Coronary artery (tissue), 2 donors: Measurements from ENCODE around the gene CCDC148.

ENCODE experiments used
- DNase-seq: peaks from one replicate; pipeline ENCODE4 v3.0.0-alpha.2; 2017; ENCODE audit warnings: low spot score
- H3K27ac ChIP-seq, 2 donors: fragments of 200-600 bp; sonication (generic); one replicate each; pipeline ENCODE4 v1.5.1; 2016 to 2019
- H3K4me3 ChIP-seq: fragments of 200-600 bp; sonication (generic); 2 replicates; pipeline ENCODE4 v1.5.1; 2016; ENCODE audit warnings: mild to moderate bottlenecking, moderate library complexity
- CTCF ChIP-seq: fragments of 200-600 bp; sonication (generic); IDR thresholded peaks from one replicate; pipeline ENCODE4 v1.5.1; 2019; ENCODE audit warnings: antibody characterized with exemption

Gene CCDC148

GRCh38 chr2:158153270-158154015 is 303.1 kb downstream of the CCDC148 start:
- TF ChIP-seq CTCF = no peak

GRCh38 chr2:158144914-158145625 is 311.5 kb downstream of the CCDC148 start:
- no peak for DNase-seq
- Histone ChIP-seq H3K27ac (no peak overlapping the region), H3K4me3 (no peak overlapping the region)
- TF ChIP-seq CTCF = no peak

More at GRCh38 chr2:158153270-158154015, 303.1 kb downstream of the CCDC148 start:
- Histone ChIP-seq H3K4me3 (no peak overlapping the region), H3K27ac (no peak overlapping the region)
- DNase-seq = no peak

- DNase-seq = no peak
- Histone ChIP-seq H3K4me3 (no peak overlapping the region), H3K27ac (no peak overlapping the region)
- TF ChIP-seq CTCF = no peak
Observed at GRCh38 chr2:158143703-158144360, 312.7 kb downstream of the CCDC148 start.

GRCh38 chr2:158142568-158143332 is 313.8 kb downstream of the CCDC148 start:
- no peak overlapping the region for H3K4me3 ChIP-seq
- no peak for DNase-seq
- no peak overlapping the region for H3K27ac ChIP-seq
- no peak for TF ChIP-seq CTCF

- no peak overlapping the region for H3K4me3 ChIP-seq
- no peak for DNase-seq
- H3K27ac ChIP-seq = no peak overlapping the region
- no peak for TF ChIP-seq CTCF
Observed at GRCh38 chr2:158142165-158142564, 314.4 kb downstream of the CCDC148 start.

- no peak for TF ChIP-seq CTCF
- DNase-seq = no peak
- H3K27ac ChIP-seq = no peak overlapping the region
- no peak overlapping the region for H3K4me3 ChIP-seq
Observed at GRCh38 chr2:158140201-158140600, 316.4 kb downstream of the CCDC148 start.
